T follicular helper cell (primary cell): ENCODE results near the gene NRG3.

Experiments
- DNase-seq: peaks from one replicate; pipeline ENCODE4 v3.0.0-alpha.2; 2020; ENCODE audit warnings: low read depth

Gene NRG3

GRCh38 chr10:81884856-81885255 lies 9.9 kb downstream of the NRG3 start:
- no peak for DNase-seq

GRCh38 chr10:81885491-81885890 lies 10.5 kb downstream of the NRG3 start:
- no peak for DNase-seq

GRCh38 chr10:81886939-81887338 lies 11.9 kb downstream of the NRG3 start:
- no peak for DNase-seq

GRCh38 chr10:81889181-81889769 lies 14.3 kb downstream of the NRG3 start:
- DNase-seq: no peak

GRCh38 chr10:81894616-81895015 lies 19.6 kb downstream of the NRG3 start:
- no peak for DNase-seq

- no peak for DNase-seq
Measured at GRCh38 chr10:81898518-81898917, 23.5 kb downstream of the NRG3 start.

- no peak for DNase-seq
Measured at GRCh38 chr10:81900989-81901388, 26.0 kb downstream of the NRG3 start.

- DNase-seq: no peak
Measured at GRCh38 chr10:81903472-81903871, 28.5 kb downstream of the NRG3 start.

- DNase-seq: no peak
Measured at GRCh38 chr10:81905161-81905560, 30.2 kb downstream of the NRG3 start.

- DNase-seq: no peak
Measured at GRCh38 chr10:81909453-81909852, 34.5 kb downstream of the NRG3 start.

- no peak for DNase-seq
Measured at GRCh38 chr10:81911328-81911727, 36.3 kb downstream of the NRG3 start.

- DNase-seq: no peak
Measured at GRCh38 chr10:81914736-81915503, 39.9 kb downstream of the NRG3 start.

GRCh38 chr10:81915504-81915897 lies 40.5 kb downstream of the NRG3 start:
- DNase-seq: no peak

- DNase-seq: no peak
Measured at GRCh38 chr10:81917666-81918065, 42.7 kb downstream of the NRG3 start.

- no peak for DNase-seq
Measured at GRCh38 chr10:81918766-81919165, 43.8 kb downstream of the NRG3 start.

- no peak for DNase-seq
Measured at GRCh38 chr10:81920213-81920829, 45.3 kb downstream of the NRG3 start.

- no peak for DNase-seq
Measured at GRCh38 chr10:81928119-81928518, 53.1 kb downstream of the NRG3 start.

- no peak for DNase-seq
Measured at GRCh38 chr10:81943583-81943982, 68.6 kb downstream of the NRG3 start.

GRCh38 chr10:81944609-81945008 lies 69.6 kb downstream of the NRG3 start:
- no peak for DNase-seq

GRCh38 chr10:81949283-81949682 lies 74.3 kb downstream of the NRG3 start:
- DNase-seq: no peak

- DNase-seq: no peak
Measured at GRCh38 chr10:81950358-81950757, 75.4 kb downstream of the NRG3 start.

GRCh38 chr10:81953420-81953819 lies 78.4 kb downstream of the NRG3 start:
- no peak for DNase-seq

- DNase-seq: no peak
Measured at GRCh38 chr10:81957976-81958375, 83.0 kb downstream of the NRG3 start.
